ENCODE measurements around the gene GRAMD2B.
"Not testable (repeated sequence)": the region's sequence is repeated elsewhere in the genome, so short reads cannot be mapped to it uniquely, and the experiment has no call there.

GRAMD2B gene

GRCh38 chr5:126413856-126414255 lies 9.4 kb upstream of the GRAMD2B start:
- no peak for DNase-seq (ENCODE audit: low read depth)

GRCh38 chr5:126414874-126415502 lies 8.2 kb upstream of the GRAMD2B start:
- no peak for DNase-seq (ENCODE audit: low read depth)

- no peak for DNase-seq (ENCODE audit: low read depth)
Measured at GRCh38 chr5:126415789-126416188, 7.4 kb upstream of the GRAMD2B start.

GRCh38 chr5:126416266-126416925 lies 6.8 kb upstream of the GRAMD2B start:
- DNase-seq (ENCODE audit: low read depth): no peak

- DNase-seq (ENCODE audit: low read depth): no peak
Measured at GRCh38 chr5:126417178-126417577, 6.0 kb upstream of the GRAMD2B start.

GRCh38 chr5:126419102-126419501 lies 4.1 kb upstream of the GRAMD2B start:
- no peak for DNase-seq (ENCODE audit: low read depth)

- DNase-seq (ENCODE audit: low read depth): no peak
Measured at GRCh38 chr5:126428421-126428820, 5.2 kb downstream of the GRAMD2B start.

- no peak for DNase-seq (ENCODE audit: low read depth)
Measured at GRCh38 chr5:126430631-126431030, 7.4 kb downstream of the GRAMD2B start.

- DNase-seq (ENCODE audit: low read depth): no peak
Measured at GRCh38 chr5:126433701-126434100, 10.5 kb downstream of the GRAMD2B start.

GRCh38 chr5:126435261-126435660 lies 12.1 kb downstream of the GRAMD2B start:
- no peak for DNase-seq (ENCODE audit: low read depth)

- DNase-seq (ENCODE audit: low read depth): no peak
Measured at GRCh38 chr5:126435714-126436113, 12.5 kb downstream of the GRAMD2B start.

- DNase-seq (ENCODE audit: low read depth): no peak
Measured at GRCh38 chr5:126437721-126438120, 14.5 kb downstream of the GRAMD2B start.

GRCh38 chr5:126438267-126438666 lies 15.1 kb downstream of the GRAMD2B start:
- DNase-seq (ENCODE audit: low read depth): no peak

- no peak for DNase-seq (ENCODE audit: low read depth)
Measured at GRCh38 chr5:126438868-126439267, 15.7 kb downstream of the GRAMD2B start.

GRCh38 chr5:126439724-126440123 lies 16.5 kb downstream of the GRAMD2B start:
- DNase-seq (ENCODE audit: low read depth): not testable (repeated sequence)

GRCh38 chr5:126441230-126441629 lies 18.0 kb downstream of the GRAMD2B start:
- no peak for DNase-seq (ENCODE audit: low read depth)

- no peak for DNase-seq (ENCODE audit: low read depth)
Measured at GRCh38 chr5:126443374-126443851, 20.2 kb downstream of the GRAMD2B start.

GRCh38 chr5:126444137-126444536 lies 20.9 kb downstream of the GRAMD2B start:
- DNase-seq (ENCODE audit: low read depth): no peak

GRCh38 chr5:126445502-126446174 lies 22.4 kb downstream of the GRAMD2B start:
- DNase-seq (ENCODE audit: low read depth): no peak

- DNase-seq (ENCODE audit: low read depth): no peak
Measured at GRCh38 chr5:126446498-126447224, 23.5 kb downstream of the GRAMD2B start.

- DNase-seq (ENCODE audit: low read depth): no peak
Measured at GRCh38 chr5:126448720-126449119, 25.5 kb downstream of the GRAMD2B start.

- DNase-seq (ENCODE audit: low read depth): peak; percentile 37
Measured at GRCh38 chr5:126449751-126450271, 26.6 kb downstream of the GRAMD2B start.

Data from T follicular helper cell (primary cell).